Measurements from ENCODE around the gene SUGCT. TPM values are rescaled to one million over a fixed set of nuclear protein-coding genes. Genes with fewer than 3 reads are reported as not detected.
"Not testable (repeated sequence)": the region's sequence is repeated elsewhere in the genome, so short reads cannot be mapped to it uniquely, and the experiment has no call there.

The SUGCT gene
- polyA plus RNA-seq, 1 experiment = 12.5 TPM

DNA sequence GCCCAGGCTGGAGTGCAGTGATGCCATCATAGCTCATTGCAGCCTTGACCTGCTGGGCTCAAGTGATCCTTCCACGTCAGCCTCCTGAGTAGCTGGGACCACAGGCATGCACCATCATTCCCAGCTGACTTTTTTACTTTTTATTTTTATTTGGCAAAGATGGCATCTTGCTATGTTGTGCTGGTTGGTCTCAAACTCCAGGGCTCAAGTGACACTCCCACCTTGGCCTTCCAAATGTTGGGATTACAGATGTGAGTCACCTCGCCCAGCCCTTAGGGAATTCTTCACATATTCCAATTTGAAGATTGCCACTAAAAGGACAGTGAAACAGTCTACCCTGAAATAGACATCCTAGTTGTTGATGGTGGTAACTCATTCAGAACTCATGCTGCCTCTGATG is 27.7 kb downstream of the SUGCT start:
- Histone ChIP-seq H3K27me3 (ENCODE audit: control insufficient read depth, insufficient read depth, low read length) (no peaks in the 10 kb centered on the region), H3K27ac (ENCODE audit: low read depth, low read length) (no peak overlapping the region), H3K9me3 (ENCODE audit: control insufficient read depth, insufficient read depth, low read length) (no peaks in the 10 kb centered on the region), H3K4me3 (ENCODE audit: low read depth, low read length) (no peak overlapping the region)
- TF ChIP-seq, protein P1, sequence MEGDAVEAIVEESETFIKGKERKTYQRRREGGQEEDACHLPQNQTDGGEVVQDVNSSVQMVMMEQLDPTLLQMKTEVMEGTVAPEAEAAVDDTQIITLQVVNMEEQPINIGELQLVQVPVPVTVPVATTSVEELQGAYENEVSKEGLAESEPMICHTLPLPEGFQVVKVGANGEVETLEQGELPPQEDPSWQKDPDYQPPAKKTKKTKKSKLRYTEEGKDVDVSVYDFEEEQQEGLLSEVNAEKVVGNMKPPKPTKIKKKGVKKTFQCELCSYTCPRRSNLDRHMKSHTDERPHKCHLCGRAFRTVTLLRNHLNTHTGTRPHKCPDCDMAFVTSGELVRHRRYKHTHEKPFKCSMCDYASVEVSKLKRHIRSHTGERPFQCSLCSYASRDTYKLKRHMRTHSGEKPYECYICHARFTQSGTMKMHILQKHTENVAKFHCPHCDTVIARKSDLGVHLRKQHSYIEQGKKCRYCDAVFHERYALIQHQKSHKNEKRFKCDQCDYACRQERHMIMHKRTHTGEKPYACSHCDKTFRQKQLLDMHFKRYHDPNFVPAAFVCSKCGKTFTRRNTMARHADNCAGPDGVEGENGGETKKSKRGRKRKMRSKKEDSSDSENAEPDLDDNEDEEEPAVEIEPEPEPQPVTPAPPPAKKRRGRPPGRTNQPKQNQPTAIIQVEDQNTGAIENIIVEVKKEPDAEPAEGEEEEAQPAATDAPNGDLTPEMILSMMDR (IDR thresholded peaks at IDR 0.05; ENCODE audit: low read depth, low read length) = no peak
- CTCF ChIA-PET = no interaction called here
- no peak for DNase-seq (ENCODE audit: low read depth, low spot score)
- POLR2A ChIA-PET = no interaction called here

DNA sequence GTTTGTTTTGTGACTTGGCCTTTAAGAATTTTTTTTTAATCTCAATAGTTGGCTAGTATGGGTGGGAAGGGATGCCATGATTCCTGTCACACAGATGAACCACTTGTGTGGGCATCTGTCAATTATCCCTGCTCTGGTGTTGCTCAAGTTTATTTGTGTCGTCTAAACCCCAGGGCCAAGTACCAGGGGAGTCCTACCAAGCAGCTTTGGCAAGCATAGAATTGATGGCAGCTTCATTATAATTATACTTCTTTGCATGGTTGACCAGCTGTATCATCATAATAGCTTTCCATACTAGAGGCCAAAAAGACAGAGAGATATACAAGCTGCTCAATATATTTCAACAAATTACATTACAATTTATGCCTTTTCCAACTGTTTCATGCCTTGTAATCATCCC is 30.4 kb downstream of the SUGCT start:
- no peak overlapping the region for H3K27ac ChIP-seq (ENCODE audit: low read depth, low read length)
- no peaks in the 10 kb centered on the region for H3K9me3 ChIP-seq (ENCODE audit: control insufficient read depth, insufficient read depth, low read length)
- H3K27me3 ChIP-seq (ENCODE audit: control insufficient read depth, insufficient read depth, low read length) = no peaks in the 10 kb centered on the region
- TF ChIP-seq, protein P1 (IDR thresholded peaks at IDR 0.05; ENCODE audit: low read depth, low read length) = no peak
- POLR2A ChIA-PET = no interaction called here
- no peak for DNase-seq (ENCODE audit: low read depth, low spot score)
- CTCF ChIA-PET = no interaction called here
- H3K4me3 ChIP-seq (ENCODE audit: low read depth, low read length) = no peak overlapping the region

DNA sequence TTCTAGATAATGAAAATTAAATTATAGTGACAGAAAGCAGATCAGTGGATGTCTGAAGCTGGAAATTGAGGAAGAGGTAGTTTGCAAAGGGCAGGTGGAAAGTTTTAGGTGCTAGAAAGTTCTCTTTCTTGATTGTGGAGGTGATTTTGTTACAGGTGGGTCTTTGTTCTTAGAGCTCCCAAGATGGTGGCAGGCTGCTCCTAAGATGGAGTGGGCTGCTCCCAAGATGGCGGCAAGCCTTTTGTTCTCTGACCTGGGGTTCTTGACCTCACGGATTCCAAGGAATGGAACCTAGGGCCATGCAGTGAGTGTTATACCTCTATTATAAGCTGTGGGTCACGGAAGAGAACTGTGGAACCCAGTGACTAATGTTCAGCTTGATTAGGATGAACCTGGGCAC is 32.5 kb downstream of the SUGCT start:
- Histone ChIP-seq H3K9me3 (ENCODE audit: control insufficient read depth, insufficient read depth, low read length) (no peaks in the 10 kb centered on the region), H3K4me3 (ENCODE audit: low read depth, low read length) (no peak overlapping the region), H3K27me3 (ENCODE audit: control insufficient read depth, insufficient read depth, low read length) (no peaks in the 10 kb centered on the region), H3K27ac (ENCODE audit: low read depth, low read length) (no peak overlapping the region)
- TF ChIP-seq, protein P1 (IDR thresholded peaks at IDR 0.05; ENCODE audit: low read depth, low read length) = no peak
- ChIA-PET POLR2A (interaction anchor here (0.7 kb wide), 1 partner anchor 1773 kb away, joined by 3 read pairs; no protein-coding TSS in a partner anchor), CTCF (interaction anchor here (0.6 kb wide), 1 partner anchor 535 kb away, joined by 4 read pairs; no protein-coding TSS in a partner anchor)
- DNase-seq (ENCODE audit: low read depth, low spot score) = no peak

DNA sequence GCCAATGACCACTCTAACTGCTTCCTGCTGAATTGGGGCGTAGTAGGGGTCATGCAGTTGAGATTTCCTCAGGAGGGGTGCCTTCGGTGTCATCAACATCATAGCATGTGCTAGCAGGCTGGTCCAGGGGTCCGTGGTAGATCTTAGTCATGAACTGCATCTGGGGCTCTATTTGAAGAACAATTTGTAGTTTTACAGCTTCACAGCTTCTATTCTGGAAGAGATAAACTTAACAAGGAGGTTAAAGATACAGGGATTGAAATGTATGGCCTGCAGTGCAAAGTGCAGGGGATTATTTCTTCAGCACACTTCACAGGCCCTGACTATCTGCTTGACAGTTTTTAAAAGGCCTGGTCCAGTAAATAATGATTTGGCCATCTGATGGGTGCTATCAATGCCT is 33.5 kb downstream of the SUGCT start:
- H3K4me3 ChIP-seq (ENCODE audit: low read depth, low read length); CTCF ChIA-PET; POLR2A ChIA-PET; H3K27ac ChIP-seq (ENCODE audit: low read depth, low read length); DNase-seq (ENCODE audit: low read depth, low spot score); H3K27me3 ChIP-seq (ENCODE audit: control insufficient read depth, insufficient read depth, low read length); H3K9me3 ChIP-seq (ENCODE audit: control insufficient read depth, insufficient read depth, low read length): not testable (repeated sequence)

DNA sequence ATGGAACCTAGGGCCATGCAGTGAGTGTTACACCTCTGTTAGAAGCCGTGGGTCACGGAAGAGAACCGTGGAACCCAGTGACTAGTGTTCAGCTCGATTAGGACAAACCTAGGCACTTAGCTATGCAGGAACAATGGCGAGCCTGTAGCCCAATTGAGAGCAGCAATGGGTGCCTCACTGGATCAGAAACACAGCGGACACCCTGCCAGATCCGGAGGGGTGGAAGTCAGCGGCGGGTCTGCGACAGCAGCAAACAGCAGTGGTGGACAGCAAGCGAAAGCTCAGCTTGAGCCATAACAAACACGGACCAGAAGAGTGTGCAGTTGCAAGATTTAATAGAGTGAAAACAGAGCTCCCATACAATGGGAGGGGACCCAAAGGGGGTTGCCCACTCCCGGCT is 38.3 kb downstream of the SUGCT start:
- H3K27me3 ChIP-seq (ENCODE audit: control insufficient read depth, insufficient read depth, low read length); H3K4me3 ChIP-seq (ENCODE audit: low read depth, low read length); DNase-seq (ENCODE audit: low read depth, low spot score); H3K9me3 ChIP-seq (ENCODE audit: control insufficient read depth, insufficient read depth, low read length); POLR2A ChIA-PET; H3K27ac ChIP-seq (ENCODE audit: low read depth, low read length); CTCF ChIA-PET: not testable (repeated sequence)

DNA sequence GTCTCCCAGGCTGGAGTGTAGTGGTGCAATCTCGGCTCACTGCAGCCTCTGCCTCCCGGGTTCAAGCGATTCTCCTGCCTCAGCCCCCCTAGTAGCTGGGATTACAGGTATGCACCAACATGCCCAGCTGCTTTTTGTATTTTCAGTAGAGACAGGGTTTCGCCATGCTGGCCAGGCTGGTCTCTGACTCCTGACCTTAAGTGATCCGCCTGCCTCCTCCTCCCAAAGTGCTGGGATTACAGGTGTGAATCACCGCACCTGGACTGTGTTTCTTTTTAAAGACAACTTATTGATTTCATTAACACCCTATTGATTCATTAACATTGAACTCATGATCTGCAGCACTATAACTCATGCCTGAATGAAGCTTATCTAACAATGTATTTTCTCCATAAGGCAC is 40.5 kb downstream of the SUGCT start:
- POLR2A ChIA-PET; H3K4me3 ChIP-seq (ENCODE audit: low read depth, low read length); H3K27ac ChIP-seq (ENCODE audit: low read depth, low read length); H3K9me3 ChIP-seq (ENCODE audit: control insufficient read depth, insufficient read depth, low read length); DNase-seq (ENCODE audit: low read depth, low spot score); H3K27me3 ChIP-seq (ENCODE audit: control insufficient read depth, insufficient read depth, low read length): not testable (repeated sequence)
- CTCF ChIA-PET = interaction anchor here (1.2 to 2.0 kb wide), 2 partner anchors 41 to 279 kb away, joined by 4 to 5 read pairs; partner anchors contain the start of genes MPLKIP and SUGCT

Measured in AG04450 (cell line).